Duodenal mucosa (tissue), 2 donors: ENCODE data around the gene FBLN1.

Source experiments
- H3K27ac ChIP-seq: one replicate; pipeline ENCODE4 v1.7.0; 2013; ENCODE audit warnings: low read depth, low read length
- H3K27me3 ChIP-seq, 2 donors: one replicate each; pipeline ENCODE4 v1.7.0; 2013; ENCODE audit warnings: low read length in 2 of 2, control low read depth in 1 of 2; ENCODE audit not compliant: insufficient read depth in 2 of 2, control insufficient read depth in 1 of 2
- H3K36me3 ChIP-seq, 2 donors: one replicate each; pipeline ENCODE4 v1.7.0; 2013; ENCODE audit warnings: low read length in 2 of 2, control low read depth in 1 of 2; ENCODE audit not compliant: insufficient read depth in 2 of 2, control insufficient read depth in 1 of 2
- H3K4me1 ChIP-seq, 2 donors: one replicate each; pipeline ENCODE4 v1.7.0; 2013; ENCODE audit warnings: low read length in 2 of 2, control low read depth in 1 of 2; ENCODE audit not compliant: insufficient read depth in 2 of 2, control insufficient read depth in 1 of 2
- H3K4me3 ChIP-seq, 2 donors: one replicate each; pipeline ENCODE4 v1.7.0; 2013; ENCODE audit warnings: low read length in 2 of 2, low read depth in 1 of 2
- H3K9ac ChIP-seq, 2 donors: one replicate each; pipeline ENCODE4 v1.7.0; 2013; ENCODE audit warnings: low read length in 2 of 2, low read depth in 1 of 2
- H3K9me3 ChIP-seq, 2 donors: one replicate each; pipeline ENCODE4 v1.7.0; 2013; ENCODE audit warnings: low read length in 2 of 2, control low read depth in 1 of 2; ENCODE audit not compliant: control insufficient read depth in 1 of 2

FBLN1 gene

DNA sequence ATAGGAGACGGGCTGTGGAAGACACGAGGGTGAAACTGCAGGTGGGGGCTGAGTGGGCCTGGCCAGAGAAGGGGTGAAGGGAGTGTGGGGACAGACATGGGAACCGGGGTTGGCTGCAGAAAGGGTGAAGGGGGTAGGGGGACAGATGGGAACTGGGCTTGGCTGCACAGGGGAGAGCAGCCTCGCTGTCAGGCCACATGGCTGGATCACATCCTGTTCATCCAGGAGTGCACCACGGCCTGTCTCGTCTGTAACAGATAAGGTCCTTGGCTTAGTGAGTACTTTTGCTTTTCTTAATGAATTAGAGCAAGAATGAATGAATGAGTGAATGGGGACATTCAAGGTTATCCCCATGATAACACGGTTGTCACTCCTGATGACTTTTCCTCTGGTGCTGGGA is 13.5 kb downstream of the FBLN1 start:
- no peaks in the 10 kb centered on the region for H3K9me3 ChIP-seq
- no peak overlapping the region for H3K4me3 ChIP-seq
- peaks cover 0 to 11% of the 10 kb centered on the region in 2 donors for H3K4me1 ChIP-seq
- no peaks in the 10 kb centered on the region for H3K27me3 ChIP-seq
- H3K36me3 ChIP-seq: no peaks in the 10 kb centered on the region
- H3K27ac ChIP-seq: no peak overlapping the region
- H3K9ac ChIP-seq: no peak overlapping the region

DNA sequence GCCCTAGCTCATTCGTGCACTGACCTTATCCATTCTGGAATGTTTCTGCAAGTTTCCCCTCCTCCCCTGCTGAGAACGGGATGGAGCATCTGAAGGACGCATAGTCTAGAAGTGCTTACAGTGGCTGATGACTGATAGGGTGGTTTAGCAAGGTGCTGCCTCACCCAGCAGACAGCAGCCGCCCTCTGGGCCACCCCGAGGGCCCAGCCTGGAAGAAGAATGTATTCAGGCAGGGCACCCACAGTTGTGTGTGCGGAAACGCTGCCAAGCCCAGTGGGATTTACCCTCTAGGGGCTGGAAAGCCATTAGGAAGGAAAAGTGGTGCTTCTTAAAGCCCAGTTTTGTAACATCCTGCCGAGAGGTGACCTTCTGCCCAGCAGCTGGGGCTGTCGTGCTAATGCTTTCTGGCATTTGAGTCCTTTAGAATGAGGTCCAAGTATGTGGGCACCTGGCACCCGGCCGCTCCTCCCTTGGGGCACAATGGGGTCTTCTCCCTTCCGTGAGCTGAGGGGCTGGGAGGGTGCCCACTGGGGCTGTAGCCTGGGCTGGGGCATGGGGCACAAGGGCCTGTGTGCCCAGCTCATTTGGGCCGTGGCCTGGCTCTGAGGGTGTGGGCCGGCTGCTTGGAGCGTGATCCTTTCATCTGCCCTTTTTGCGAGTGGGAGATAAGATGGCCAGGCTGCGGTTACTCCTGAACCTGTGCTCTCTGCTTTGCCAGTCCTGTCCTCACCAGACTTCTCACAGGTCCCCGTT is 14.4 kb downstream of the FBLN1 start:
- Histone ChIP-seq H3K9ac (no peak overlapping the region), H3K27ac (no peak overlapping the region), H3K9me3 (no peaks in the 10 kb centered on the region), H3K36me3 (no peaks in the 10 kb centered on the region), H3K27me3 (no peaks in the 10 kb centered on the region), H3K4me3 (no peak overlapping the region), H3K4me1 (peaks cover 0 to 11% of the 10 kb centered on the region in 2 donors)

DNA sequence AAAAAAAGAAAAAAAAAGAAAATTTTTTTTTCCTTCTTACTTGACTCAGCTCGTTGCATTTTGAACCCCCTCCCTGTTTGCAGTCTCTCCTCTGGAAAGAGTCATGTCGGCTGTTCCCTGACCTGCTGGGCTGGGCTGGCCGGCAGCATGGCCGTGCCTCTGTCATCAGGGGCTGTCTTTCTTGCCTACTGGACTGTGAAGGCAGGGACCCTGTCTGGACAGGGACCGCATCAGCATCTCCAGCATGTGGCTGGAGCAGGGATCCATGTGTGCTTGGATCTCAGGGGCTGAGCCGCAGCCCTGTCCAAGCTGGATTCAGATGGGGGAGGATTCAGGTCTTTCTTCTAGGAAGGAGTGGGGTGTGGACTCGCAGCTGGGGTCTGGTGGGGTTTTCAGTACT is 15.5 kb downstream of the FBLN1 start:
- Histone ChIP-seq H3K9me3 (no peaks in the 10 kb centered on the region), H3K4me1 (peaks cover 0 to 7% of the 10 kb centered on the region in 2 donors), H3K27me3 (no peaks in the 10 kb centered on the region), H3K36me3 (no peaks in the 10 kb centered on the region), H3K27ac (no peak overlapping the region), H3K4me3 (no peak overlapping the region), H3K9ac (no peak overlapping the region)

DNA sequence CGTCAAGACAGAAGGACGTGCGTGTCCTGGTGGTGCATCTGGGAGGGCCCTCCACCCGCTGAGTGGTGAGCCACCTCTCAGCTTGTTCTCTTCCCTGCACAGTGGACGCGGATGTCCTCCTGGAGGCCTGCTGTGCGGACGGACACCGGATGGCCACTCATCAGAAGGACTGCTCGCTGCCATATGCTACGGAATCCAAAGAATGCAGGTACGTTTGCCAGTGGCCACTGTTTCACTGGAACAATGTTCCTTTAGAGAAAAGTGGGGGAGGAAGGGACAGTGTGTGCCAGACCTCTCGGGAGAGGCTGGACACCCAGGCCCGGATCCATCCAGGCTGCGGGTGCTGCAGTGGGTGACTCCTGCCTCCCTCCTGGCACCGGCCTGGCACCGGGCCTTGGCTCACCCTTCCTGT is 15.9 kb downstream of the FBLN1 start:
- Histone ChIP-seq H3K9ac (no peak overlapping the region), H3K36me3 (no peaks in the 10 kb centered on the region), H3K27ac (no peak overlapping the region), H3K9me3 (no peaks in the 10 kb centered on the region), H3K4me3 (no peak overlapping the region), H3K4me1 (peaks cover 0 to 7% of the 10 kb centered on the region in 2 donors), H3K27me3 (no peaks in the 10 kb centered on the region)

DNA sequence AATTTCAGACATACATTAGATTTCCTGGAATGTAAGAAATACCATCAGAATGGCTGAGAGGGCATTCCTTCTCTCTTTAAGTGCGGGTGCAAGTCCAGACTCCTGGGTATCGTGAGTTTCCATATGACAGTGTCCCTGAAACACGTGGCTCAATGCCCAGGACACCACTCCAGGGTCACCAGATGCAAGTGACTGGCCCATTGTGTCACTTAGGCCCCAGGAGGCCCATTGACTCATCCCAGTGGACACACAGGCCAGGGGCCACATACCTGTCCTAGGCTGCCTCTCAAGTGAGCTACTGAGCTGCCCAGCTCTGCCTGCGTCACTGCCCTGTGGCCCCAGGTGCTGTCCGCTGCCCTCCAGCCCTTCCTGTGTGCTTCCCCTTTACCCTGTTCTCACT is 18.5 kb downstream of the FBLN1 start:
- Histone ChIP-seq H3K4me1 (peaks cover 0 to 2% of the 10 kb centered on the region in 2 donors), H3K36me3 (no peaks in the 10 kb centered on the region), H3K27me3 (no peaks in the 10 kb centered on the region), H3K9ac (no peak overlapping the region), H3K9me3 (no peaks in the 10 kb centered on the region), H3K27ac (no peak overlapping the region), H3K4me3 (no peak overlapping the region)

DNA sequence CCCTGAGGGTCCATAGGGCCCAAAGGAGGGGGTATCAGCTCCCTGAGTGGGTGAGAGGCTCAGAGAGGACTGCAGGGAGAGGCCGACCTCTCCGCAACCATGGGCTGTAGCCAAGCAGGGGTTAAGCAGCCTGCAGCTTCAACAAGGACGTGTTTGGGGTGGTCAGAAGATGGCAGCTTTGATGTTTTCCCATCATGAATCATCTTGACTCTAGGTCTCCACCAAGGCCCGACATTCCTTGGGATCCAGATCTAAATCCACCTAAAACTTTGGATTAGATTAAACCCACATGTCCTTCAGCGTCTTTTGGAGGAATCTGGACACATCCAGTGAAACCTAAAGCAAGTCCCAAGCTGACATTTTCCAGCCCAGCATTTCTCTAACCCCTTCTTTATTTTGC is 19.8 kb downstream of the FBLN1 start:
- H3K4me3 ChIP-seq: no peak overlapping the region
- no peaks in the 10 kb centered on the region for H3K36me3 ChIP-seq
- no peak overlapping the region for H3K27ac ChIP-seq
- H3K27me3 ChIP-seq: no peaks in the 10 kb centered on the region
- no peaks in the 10 kb centered on the region for H3K4me1 ChIP-seq
- no peaks in the 10 kb centered on the region for H3K9me3 ChIP-seq
- no peak overlapping the region for H3K9ac ChIP-seq

DNA sequence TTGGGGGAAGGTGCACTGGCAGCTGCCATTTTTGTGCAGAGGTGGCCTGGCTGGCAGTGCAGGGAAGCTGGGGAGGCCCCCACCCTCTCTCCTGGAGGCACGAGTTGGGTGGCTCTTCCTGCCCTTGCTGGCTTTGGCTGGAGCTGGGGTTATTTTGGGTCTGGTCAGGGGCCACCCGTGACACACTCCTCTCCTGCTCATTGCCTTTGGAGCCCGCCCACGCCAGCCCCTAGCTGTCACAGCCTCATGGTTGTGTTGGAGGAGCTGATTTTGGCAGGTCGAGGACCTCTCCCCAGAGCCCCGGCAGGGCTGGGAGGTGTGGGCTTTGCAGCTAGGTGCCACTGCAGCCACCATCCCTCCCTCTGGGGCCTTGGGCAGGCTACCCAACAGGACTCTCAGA is 21.5 kb downstream of the FBLN1 start:
- H3K27me3 ChIP-seq: no peaks in the 10 kb centered on the region
- no peaks in the 10 kb centered on the region for H3K4me1 ChIP-seq
- no peak overlapping the region for H3K27ac ChIP-seq
- H3K9ac ChIP-seq: no peak overlapping the region
- H3K9me3 ChIP-seq: no peaks in the 10 kb centered on the region
- H3K36me3 ChIP-seq: no peaks in the 10 kb centered on the region
- H3K4me3 ChIP-seq: no peak overlapping the region

DNA sequence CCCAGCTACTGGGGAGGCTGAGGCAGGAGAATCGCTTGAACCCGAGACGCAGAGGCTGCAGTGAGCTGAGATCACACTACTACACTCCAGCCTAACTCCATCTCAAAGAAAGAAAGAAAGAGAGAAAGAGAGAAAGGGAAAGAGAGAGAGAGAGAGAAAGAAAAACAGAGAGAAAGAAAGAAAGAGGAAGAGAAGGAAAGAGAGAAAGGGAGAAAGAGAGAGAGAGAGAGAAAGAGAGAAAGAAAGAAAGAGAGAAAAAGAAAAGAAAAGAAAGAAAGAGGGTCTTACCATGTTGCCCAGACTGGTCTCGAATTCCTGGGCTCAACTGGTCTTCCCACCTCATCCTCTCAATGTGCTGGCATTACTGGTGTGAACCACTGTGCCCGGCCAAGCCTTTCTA is 22.3 kb downstream of the FBLN1 start:
- Histone ChIP-seq H3K4me3 (no peak overlapping the region), H3K4me1 (no peaks in the 10 kb centered on the region), H3K27me3 (no peaks in the 10 kb centered on the region), H3K27ac (peak overlapping the region; percentile 3), H3K9ac (no peak overlapping the region), H3K36me3 (no peaks in the 10 kb centered on the region), H3K9me3 (no peaks in the 10 kb centered on the region)

DNA sequence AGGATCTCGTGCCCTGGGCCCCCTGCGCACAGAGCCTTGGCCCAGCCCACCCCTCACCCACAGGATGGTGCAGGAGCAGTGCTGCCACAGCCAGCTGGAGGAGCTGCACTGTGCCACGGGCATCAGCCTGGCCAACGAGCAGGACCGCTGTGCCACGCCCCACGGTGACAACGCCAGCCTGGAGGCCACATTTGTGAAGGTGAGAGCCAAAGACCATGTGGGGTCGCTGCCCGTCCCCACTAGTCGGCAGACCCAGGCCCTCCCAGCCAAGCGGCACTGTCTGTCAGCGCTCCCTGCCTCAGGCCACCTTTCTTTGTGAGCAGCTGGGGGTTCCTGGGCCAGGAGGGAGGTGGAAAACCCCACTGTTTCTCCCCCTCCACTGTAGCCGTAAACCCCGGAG is 22.8 kb downstream of the FBLN1 start:
- no peak overlapping the region for H3K27ac ChIP-seq
- H3K9me3 ChIP-seq: no peaks in the 10 kb centered on the region
- H3K36me3 ChIP-seq: no peaks in the 10 kb centered on the region
- no peaks in the 10 kb centered on the region for H3K4me1 ChIP-seq
- no peaks in the 10 kb centered on the region for H3K27me3 ChIP-seq
- no peak overlapping the region for H3K9ac ChIP-seq
- no peak overlapping the region for H3K4me3 ChIP-seq

DNA sequence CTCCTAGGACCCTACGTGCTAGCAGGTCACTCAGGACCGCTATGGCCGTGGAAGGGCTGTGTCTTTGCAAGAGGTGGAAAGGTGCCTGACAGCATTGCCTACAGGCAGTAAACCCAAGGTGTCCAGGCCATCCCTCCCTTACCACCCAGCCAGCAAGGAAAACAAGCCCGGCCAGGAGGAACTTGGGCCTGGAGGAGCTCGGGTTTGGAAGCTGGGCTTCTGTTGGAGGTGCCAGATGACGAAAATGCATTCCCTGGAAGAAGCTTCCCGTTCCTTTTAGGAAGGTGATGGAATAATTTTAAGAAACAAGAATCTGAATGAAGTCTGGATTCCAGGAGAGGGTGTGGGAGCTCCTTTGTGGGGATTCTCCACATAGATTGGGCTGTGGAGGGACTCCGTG is 23.6 kb downstream of the FBLN1 start:
- no peaks in the 10 kb centered on the region for H3K27me3 ChIP-seq
- no peaks in the 10 kb centered on the region for H3K9me3 ChIP-seq
- no peak overlapping the region for H3K4me3 ChIP-seq
- H3K9ac ChIP-seq: no peak overlapping the region
- H3K36me3 ChIP-seq: no peaks in the 10 kb centered on the region
- no peak overlapping the region for H3K27ac ChIP-seq
- H3K4me1 ChIP-seq: no peaks in the 10 kb centered on the region
